Ramos (cell line): ENCODE results near the gene CLASRP.

Experiments
- in situ Hi-C: fragments of 300-500 bp; cut with MboI; formaldehyde crosslinking; loops from one replicate; pipeline ENCODE4 v1.14.3; 2022; ENCODE audit warnings: low sequenced_read_pairs; ENCODE audit not compliant: unreplicated experiment

Gene CLASRP

DNA sequence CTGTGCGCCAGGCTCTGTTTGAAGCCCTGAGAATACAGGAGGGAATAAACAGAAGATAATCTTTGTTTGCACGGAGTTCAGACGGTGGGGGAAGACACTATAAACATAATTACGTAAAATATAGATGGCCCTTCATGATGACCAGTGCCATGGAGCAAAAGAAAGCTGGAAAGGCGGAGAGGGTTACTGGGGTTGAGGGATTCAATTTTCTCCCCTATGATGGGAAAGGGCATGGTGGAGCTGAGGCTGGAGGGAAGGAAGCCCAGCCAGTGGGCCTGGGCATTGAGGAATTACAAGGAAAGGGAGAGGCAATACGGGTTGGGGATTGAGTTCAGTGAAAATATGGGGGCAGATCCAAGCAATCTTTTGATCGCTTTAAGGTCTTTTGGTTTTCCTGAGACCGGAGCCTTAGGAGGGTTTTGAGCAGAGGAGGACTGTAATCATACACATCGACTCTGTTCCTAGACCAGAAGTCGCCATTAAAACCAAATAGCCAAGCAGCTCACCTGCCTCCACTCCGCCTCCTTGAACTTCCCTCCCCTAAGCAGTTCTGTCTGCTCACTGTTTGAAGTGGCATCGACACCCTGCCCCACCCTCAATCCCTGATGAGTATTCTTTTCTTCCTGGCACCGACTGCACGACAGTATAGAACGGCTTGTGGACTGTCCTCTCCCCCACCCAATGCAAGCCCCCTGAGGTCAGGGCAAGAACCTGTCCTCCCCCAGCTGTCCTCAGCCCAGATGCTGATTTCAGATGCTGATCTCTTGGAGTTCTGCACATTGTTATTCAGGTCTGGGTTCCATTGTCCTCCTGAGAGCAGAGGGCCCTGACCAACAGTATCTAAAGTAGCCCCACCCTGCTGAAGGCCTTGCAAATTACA, 38.2 kb downstream of the CLASRP start:
- in situ Hi-C loops: no loop called here

DNA sequence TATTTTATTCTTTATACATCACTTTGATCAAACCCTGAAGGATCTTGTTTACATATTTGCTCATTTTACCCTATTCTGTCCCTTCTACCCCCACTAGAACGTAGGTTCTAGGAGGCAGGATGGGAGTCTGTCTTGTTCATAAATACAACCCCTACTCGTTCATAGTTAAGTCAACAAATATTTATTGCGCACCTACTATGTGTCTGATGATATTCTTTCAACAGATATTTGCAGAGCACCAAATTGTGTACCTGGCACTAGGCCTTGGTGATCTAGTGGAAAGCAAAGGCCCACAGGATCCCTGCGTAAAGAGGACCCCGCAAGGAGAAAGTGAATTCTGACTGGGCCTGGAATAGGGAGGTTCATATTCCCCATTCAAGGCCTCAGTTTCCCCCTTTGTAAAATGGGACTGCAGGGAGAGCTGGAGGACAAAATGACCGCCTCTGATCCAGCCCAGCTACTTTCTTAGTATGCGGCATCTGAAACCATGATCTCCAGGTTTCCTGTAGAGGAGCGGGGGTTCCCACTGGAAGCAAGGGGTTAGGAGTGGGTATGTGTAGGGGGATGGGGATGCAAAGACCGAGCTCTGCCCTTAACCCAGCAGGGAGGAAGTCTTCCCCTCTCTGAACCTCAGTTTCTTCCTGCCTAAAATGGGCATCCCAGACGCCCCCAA, 39.7 kb downstream of the CLASRP start:
- in situ Hi-C loops: no loop called here

- in situ Hi-C loops: no loop called here
These were observed 40.4 kb downstream of the CLASRP start, which contains the start of gene GEMIN7 for GRCh38 chr19:45079063-45079910. GEMIN7 (plus strand) TSS chr19:45079260; CDS start chr19:45090115, 10,855 bp downstream.

DNA sequence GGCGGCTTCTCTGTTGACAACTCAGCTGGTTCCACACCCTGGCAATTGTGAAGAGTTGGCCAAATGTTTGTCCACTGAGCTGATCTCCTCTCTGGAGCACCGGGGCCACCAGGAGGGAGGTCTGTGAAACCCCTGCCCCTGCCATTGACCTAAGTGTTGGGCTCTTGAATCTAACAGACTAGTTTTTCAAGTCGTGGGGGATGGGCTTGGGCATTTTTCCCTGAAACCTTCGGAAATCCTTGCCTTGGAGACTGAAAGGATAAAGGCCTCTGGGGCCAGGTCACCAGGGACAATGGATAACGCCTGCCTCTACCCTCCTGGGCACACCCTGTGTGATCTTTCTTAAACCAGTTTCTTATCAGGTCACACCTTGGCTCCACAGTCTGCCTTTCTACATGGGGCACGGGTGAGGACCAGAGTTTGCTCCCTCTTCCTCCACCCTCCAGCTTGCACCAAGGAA, 41.1 kb downstream of the CLASRP start:
- in situ Hi-C loops: no loop called here

DNA sequence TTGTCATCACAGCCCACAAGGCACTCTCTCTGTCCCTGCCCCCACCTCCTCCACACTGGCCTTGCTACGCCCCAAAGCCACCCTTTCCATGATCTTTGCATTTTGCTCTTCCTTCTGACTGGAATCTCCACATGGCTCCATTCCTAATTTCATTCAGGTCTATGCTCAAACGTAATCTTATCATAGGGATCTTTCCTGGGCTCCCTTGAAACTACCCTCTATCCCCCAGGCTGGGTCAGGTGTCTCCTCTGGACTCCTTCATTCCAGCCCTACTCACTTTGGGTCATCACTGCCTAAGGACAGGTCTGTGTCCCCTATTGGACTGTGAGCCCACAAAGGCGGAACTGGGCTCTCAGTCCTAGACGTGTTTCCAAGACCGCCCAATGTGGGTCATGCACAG, 43.3 kb downstream of the CLASRP start:
- in situ Hi-C loops: no loop called here

GRCh38 chr19:45086480-45086879, 47.6 kb downstream of the CLASRP start:
- in situ Hi-C loops: no loop called here

DNA sequence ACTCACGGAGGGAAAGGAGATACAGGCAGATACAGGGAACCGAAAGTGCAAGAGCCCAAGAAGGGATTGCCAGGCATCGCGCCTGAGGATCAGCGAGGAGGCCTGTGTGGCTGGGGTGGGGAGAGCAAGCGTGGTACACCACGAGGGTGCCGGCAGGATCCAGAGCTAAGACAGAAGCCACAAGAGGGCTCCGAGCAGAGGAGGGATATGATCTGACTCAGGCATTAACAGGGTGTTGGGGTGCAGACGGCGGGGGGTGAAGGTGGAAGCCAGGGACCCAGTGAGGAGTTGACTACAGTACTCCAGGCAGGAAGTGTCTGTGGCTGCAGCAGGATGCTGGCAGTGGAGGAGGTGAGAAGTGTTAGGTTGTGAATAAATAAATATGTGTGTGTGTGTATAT, 48.7 kb downstream of the CLASRP start:
- in situ Hi-C loops: no loop called here

GRCh38 chr19:45090034-45090433, 51.2 kb downstream of the CLASRP start:
- in situ Hi-C loops: no loop called here

DNA sequence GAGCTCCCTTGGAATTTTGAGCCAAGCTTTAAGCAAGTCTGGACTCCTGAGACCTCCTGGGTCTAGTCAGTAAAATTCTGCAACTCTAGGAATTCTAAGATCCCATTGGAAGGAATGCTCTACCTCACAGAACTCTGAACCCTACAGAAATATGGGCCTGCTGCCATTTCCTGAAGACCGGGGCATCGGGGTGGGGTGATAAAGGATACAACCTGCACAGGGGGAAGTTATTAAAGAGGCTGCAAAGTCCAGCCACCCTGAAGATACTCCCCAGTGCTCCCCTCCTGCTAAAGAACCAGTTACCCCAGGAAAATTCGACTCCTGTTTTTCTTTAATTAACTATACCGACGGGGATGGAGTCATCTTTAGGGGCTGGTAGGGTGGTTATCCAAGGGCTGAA, 51.8 kb downstream of the CLASRP start:
- in situ Hi-C loops: no loop called here

GRCh38 chr19:45091031-45091923, 52.4 kb downstream of the CLASRP start:
- in situ Hi-C loops: no loop called here

DNA sequence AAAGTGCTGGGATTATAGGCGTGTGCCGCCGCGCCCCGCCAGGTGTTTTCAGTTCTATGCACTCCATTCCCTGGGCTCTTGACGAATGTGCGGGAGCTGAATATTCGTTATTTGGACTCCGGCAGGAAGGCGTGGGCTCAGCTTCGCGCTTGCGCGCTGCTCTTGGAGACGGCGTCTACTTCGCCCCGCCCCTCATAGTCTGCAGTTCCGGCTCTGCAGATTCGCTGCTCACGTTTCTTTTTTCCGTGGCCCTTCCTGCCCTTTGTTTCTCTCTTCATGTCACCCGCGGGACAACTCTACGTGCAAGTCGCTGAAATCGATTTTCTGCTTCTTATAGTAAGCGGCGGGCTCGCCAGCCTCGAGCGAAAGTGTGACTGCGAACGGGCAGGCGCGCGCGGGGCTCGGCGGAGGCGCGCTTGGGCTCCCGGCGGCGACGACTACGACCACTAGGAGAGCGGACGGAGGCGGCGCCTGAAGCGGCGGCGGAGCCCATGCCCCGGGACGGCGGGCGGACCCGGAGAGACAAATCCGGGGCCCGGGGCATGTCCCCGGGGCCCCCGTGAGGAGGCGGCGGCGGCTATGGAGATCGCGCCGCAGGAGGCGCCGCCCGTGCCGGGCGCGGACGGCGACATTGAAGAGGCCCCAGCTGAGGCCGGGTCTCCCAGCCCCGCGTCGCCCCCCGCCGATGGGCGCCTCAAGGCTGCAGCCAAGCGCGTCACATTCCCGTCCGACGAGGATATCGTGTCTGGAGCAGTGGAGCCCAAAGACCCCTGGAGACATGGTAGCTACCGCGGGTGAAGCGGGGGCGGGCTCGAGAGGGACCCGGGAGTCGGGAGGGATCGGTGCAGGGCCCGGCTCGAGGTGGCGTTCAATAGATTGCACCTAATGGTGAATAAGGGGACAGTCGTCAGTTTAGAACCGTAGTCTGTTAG, 54.2 kb downstream of the CLASRP start, which contains the start of gene PPP1R37:
Gene PPP1R37, plus strand, starts transcription at position 433 of the 932 bp plus-strand sequence. Its CDS starts 147 bp downstream, at position 580.
- in situ Hi-C loops: no loop called here

- in situ Hi-C loops: no loop called here
These were observed 55.3 kb downstream of the CLASRP start for GRCh38 chr19:45094137-45094536.

DNA sequence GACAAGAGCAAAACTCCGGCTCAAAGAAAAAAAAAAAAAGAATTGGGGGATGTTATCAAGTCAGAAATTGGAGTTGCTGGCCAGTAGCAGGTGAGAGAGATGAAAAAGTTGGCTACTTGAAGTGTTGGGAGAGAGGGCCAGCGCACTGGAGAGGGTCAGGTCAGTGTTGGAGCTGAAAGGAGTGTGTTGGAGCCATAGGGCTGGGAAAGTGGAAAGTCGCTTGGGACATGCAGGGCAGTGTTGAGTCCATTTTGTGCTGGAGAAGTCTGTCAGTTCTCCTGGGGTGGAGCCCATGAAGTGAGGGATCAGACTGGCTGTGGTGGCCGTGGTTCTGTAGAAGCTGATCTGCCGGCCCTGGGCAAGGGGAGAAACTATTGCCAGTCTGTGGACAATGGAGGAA, 55.9 kb downstream of the CLASRP start:
- in situ Hi-C loops: no loop called here

DNA sequence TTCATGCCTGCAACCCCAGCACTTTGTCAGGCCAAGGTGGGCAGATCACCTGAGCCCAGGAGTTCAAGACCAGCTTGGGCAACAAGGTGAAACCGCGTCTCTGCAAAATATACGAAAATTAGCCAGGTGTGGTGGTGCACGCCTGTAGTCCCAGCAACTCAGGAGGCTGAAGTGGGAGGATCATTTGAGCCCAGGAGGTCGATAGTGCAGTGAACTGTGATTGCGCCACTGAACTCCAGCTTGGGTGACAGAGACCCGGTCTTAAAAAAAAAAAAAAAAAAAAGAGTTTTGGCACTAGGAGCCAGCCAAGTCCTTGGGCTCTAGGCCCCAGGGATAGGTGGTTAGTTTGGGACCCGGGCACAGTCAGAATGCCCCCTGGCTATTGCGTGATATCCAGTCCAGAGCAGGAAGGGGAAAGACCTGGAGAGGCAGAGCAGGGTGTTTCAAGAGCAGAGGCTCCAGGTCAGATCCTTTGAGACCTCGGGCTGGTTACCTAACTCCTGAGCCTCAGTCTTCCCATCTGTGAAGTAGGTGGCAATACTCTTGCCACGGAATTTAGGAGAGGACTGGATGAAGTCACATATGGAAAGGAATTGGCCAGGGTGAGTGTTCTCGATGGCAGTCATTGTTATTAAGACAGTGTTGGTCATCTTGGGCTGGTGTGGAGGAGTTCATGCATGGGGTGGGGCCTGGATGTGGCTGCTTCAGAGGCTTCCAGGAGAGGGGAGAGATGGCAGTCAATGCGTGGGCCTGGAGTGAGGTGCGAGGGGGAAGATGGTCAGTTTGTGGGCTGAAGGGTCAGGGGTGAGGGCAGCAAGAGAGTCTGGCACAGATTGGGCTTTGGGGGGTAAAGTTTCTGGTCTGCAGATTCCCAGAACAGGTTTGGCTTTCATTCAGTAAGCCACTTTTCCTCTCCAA, 56.9 kb downstream of the CLASRP start:
- in situ Hi-C loops: no loop called here

- in situ Hi-C loops: no loop called here
These were observed 57.9 kb downstream of the CLASRP start for GRCh38 chr19:45096700-45097099.

DNA sequence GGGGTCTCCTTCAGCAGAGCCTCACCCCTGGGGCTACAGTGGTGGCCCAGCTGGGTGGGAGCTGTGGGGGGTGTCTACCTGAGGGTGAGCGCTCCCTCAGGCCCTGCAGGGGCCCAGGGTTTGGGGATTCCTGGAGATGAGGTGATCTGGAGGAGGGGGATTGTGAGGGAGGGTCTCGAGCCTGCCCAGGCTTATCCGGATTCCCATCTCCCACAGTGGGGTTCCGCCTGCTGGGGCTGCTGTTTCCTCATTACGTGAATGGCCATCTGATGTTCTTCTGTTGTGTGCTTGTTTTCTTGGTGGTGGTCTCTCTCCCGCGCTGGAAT, 58.6 kb downstream of the CLASRP start:
- in situ Hi-C loops: no loop called here

DNA sequence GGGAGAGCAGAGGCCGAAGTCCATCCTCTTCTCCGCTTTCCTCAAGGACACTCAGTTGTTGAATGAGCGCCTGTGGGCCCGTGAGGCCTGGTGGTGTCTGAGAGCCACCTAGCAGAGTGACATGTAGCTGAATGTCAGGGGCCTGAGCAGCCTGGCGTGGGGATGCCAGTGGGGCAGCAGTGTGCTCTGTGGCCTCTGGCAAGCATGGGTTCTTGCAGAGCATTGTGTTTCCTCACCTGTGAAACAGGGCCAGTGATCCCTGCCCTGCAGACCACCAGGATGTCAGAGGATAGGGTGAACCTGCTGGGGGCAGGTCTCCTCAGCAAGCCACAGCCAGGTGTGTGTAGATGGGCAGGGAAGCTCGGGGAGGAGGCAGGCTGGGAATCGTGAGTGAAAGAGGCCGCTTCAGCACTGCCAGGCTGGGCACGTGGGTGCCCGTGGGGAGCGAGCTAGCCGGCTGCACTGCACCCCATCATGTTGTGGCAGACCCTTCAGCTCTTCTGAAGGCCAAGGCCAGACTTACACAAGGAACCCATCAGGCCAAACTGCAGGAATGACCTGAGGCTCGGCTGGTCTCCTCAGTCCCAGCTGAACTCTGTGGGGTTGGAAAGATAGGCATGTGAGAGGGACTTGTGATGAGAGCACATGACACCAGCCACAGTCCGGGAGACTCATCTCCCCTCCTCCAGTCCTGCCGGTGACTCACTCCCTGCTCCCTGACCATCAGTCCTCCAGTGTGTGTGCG, 59.1 kb downstream of the CLASRP start:
- in situ Hi-C loops: no loop called here
